SJSA1 (cell line): ENCODE data around the gene MBP. TPM values are rescaled to one million over a fixed set of nuclear protein-coding genes. Genes with fewer than 3 reads are reported as not detected.

Source experiments
- DNase-seq, 2 experiments: peaks; one replicate each; pipeline ENCODE4 v3.0.0-alpha.2; 2015 to 2020; ENCODE audit warnings: low spot score in 2 of 2, low read depth in 1 of 2
- H3K27ac ChIP-seq: fragments of 250-450 bp; sonication (Bioruptor Pico); 2 replicates; pipeline ENCODE4 v1.5.1; 2020; ENCODE audit warnings: mild to moderate bottlenecking, moderate library complexity
- H3K27me3 ChIP-seq: fragments of 250-450 bp; sonication (Bioruptor Pico); replicated peaks from 2 replicates; pipeline ENCODE4 v1.5.1; 2020; ENCODE audit warnings: mild to moderate bottlenecking, moderate library complexity
- H3K36me3 ChIP-seq: fragments of 250-450 bp; sonication (Bioruptor Pico); 2 replicates; pipeline ENCODE4 v1.5.1; 2020; ENCODE audit warnings: mild to moderate bottlenecking
- H3K4me1 ChIP-seq: fragments of 250-450 bp; sonication (Bioruptor Pico); replicated peaks from 2 replicates; pipeline ENCODE4 v1.6.1; 2021; ENCODE audit warnings: mild to moderate bottlenecking
- H3K4me3 ChIP-seq: fragments of 250-450 bp; sonication (Bioruptor Pico); 2 replicates; pipeline ENCODE4 v1.5.1; 2020; ENCODE audit warnings: mild to moderate bottlenecking
- H3K9me3 ChIP-seq: fragments of 250-450 bp; sonication (Bioruptor Pico); replicated peaks from 2 replicates; pipeline ENCODE4 v1.5.1; 2020; ENCODE audit warnings: mild to moderate bottlenecking
- total RNA-seq: library from RNA; depleted of rRNA; stranded (reverse); fragments of >200 nt; shearing (Covaris generic); gene quantifications from 2 replicates; pipeline ENCODE4 v1.2.3, GENCODE V29; 2014

Gene MBP
- total RNA-seq, 1 experiment from 2014 or later: not detected

DNA sequence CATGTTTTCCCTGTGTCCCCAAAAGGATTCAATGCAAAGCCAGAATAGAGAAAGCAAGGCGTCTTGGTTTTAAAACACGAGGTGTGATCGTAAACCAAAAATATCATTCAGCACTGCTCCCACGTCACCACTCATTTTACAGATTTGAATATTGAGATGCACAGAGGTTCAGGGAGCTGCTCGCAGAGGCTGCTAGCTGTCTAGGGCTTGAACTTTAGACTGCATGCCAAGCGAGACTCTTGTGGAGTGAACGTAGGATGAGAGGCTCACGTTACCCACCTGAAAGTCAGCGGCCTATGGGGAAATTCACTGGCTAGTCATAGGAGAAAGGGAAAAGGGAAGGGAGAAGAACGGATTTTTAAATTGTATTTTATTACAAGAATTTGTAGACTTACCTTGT, 130.1 kb downstream of the MBP start:
- Histone ChIP-seq H3K27me3 (peaks cover 22% of the 10 kb centered on the region; the same call in 1 of the 2 replicates), H3K4me1 (no peaks in the 10 kb centered on the region), H3K36me3 (no peaks in the 10 kb centered on the region)

DNA sequence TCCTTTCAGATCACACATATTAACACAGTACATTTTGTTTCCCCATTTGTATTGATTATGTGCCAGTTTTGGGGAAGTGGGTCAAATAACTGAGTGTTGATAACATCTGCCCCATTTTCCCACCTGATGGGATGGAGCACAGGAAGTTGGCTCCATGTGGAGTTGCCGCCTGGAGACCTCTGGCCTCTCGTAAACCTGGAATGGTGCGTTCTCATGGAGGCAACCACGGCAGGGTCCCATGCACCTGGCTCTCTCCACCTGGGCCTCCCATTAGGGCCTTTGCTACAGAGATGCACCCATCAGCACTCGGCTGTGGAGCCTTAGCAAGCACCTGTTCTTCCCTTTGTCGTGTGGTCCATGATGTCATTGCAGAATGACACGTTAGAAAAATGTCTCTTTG, 130.6 kb downstream of the MBP start:
- Histone ChIP-seq H3K9me3 (no peaks in the 10 kb centered on the region), H3K27me3 (peaks cover 22% of the 10 kb centered on the region; the same call in 1 of the 2 replicates), H3K4me1 (peaks cover 3% of the 10 kb centered on the region), H3K27ac (no peak overlapping the region), H3K4me3 (no peak overlapping the region), H3K36me3 (no peaks in the 10 kb centered on the region)
- no peak for DNase-seq

More for the DNA sequence above, 130.1 kb downstream of the MBP start:
- Histone ChIP-seq H3K27ac (no peak overlapping the region), H3K4me3 (no peak overlapping the region), H3K9me3 (no peaks in the 10 kb centered on the region)
- no peak for DNase-seq

DNA sequence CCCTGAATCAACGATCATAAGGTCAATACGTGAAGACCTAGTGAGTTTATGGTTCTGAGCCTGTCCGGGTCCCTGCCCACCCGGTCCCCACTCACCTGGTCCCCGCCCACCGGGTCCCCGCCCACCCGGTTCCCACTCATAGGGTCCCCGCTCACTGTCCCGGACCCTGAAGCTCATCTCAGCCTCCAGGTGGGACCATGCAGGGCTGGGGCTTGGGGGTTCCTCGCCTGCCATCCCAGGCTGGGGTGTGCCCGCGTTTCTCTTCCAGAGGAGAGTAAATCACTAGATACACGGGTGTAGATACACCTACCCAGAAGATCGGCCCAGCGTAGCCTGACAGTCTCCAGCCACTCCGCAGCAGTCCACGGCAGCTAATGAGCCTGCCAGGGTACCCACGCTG, 131.5 kb downstream of the MBP start:
- DNase-seq: no peak
- no peak overlapping the region for H3K27ac ChIP-seq
- no peak overlapping the region for H3K4me3 ChIP-seq
- no peaks in the 10 kb centered on the region for H3K36me3 ChIP-seq
- H3K4me1 ChIP-seq: peaks cover 12% of the 10 kb centered on the region
- H3K9me3 ChIP-seq: no peaks in the 10 kb centered on the region
- H3K27me3 ChIP-seq: peaks cover 22% of the 10 kb centered on the region; the same call in 1 of the 2 replicates

DNA sequence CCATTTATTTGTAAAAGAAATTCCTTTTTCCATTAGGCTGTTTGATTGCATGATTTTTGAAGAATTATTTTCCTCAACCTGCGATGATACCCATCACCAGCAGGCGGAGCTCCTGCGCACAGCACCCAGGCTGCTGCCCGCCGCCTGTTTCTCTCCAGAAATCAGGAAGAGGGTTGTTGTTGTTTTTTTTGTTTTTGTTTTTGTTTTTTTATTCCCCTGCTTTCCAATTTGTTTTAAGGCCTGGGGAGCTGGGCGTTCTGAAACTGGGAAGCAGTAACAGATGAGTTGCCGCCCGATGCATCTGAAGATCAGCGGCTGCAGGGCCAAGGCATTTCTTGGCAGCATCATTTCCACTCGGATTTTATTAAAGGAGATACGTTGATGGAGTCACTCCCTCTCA, 132.1 kb downstream of the MBP start:
- DNase-seq: peak in 1 of 2 experiments; percentile 42
- no peak overlapping the region for H3K4me3 ChIP-seq

DNA sequence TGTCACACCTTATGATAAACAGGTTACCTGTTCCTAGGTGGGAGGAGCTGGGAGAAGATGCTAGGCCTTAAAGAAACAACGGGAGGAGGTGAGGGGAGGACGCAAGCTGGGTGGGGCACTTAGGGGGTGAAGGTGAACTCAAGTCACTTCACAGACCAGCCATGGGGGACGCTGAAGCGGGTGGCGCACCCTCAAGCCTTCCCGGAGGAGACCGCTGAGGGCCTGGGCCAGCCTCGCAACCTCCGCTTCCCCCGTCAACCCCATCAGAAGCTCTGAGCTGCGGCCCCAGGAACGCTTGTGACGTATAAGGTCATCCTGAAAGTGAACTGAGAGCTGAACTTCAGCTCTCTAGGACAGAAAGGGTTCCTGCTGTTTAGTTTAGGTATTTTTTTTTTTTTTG, 133.5 kb downstream of the MBP start:
- no peak overlapping the region for H3K4me3 ChIP-seq
- H3K4me1 ChIP-seq: peaks cover 22% of the 10 kb centered on the region
- no peaks in the 10 kb centered on the region for H3K36me3 ChIP-seq
- no peaks in the 10 kb centered on the region for H3K9me3 ChIP-seq
- no peak overlapping the region for H3K27ac ChIP-seq
- DNase-seq: no peak
- H3K27me3 ChIP-seq: peaks cover 22% of the 10 kb centered on the region

More for the DNA sequence above, 132.1 kb downstream of the MBP start:
- Histone ChIP-seq H3K9me3 (no peaks in the 10 kb centered on the region), H3K27me3 (peaks cover 22% of the 10 kb centered on the region; the same call in 1 of the 2 replicates), H3K36me3 (no peaks in the 10 kb centered on the region), H3K27ac (no peak overlapping the region), H3K4me1 (peaks cover 17% of the 10 kb centered on the region)

DNA sequence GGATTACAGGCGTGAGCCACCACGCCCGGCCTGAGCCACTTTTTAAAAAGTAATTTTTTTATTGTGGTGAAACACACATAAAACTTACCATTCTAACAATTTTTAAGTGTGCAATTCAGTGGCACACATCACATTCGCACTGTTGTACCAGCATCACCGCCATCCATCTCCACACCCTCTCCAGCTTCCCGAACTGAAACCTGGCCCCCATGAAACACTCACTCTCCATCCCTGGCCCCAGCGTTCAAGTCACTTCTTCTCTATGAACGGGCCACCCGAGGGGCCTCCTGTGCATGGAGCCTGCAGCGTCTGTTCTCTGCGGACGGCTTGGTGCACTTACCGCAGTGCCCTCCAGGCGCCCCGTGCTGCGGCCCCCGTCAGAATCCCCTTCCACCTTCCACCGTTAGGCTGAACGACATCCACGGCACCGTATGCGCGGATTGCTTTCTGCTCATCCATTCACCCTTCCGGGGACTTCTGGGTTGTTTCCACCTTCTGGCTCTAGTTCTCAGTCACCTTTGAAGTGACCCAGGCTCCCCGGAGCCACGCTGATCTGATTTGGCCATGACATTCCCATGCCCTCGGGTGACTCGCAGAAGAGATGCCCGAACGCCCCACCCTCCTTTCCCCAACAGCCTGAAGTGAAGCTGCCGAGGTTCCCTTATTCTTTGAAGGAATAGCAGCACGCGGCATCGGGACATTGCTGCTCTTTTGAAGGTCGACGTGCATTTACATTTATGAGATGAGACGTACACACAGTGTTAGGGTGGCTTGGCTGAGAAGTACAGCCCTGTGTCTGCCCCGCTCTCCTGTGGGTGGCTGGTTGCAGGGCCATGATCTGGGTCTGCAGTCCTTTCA, 134.4 kb downstream of the MBP start:
- peaks cover 22% of the 10 kb centered on the region for H3K4me1 ChIP-seq
- no peak overlapping the region for H3K27ac ChIP-seq

DNA sequence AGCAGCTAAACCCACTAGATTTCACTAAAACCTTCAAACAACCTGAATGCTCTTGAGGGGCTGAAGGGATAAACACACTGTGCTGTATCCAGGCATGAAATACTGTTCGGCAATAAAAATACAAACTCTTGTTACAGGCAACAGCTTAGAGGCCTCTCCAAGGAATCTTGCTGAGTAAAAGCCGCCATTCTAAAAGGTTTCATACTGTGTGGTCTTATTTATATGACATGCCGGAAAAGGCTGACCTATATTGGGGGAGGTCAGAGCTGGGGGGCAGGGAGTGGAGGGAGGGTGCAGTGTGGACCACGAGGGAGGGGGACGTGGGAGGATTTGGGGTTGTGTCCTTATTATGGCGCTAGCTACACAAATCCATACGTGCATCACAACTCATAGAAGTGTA, 136.2 kb downstream of the MBP start:
- H3K4me1 ChIP-seq: peaks cover 22% of the 10 kb centered on the region
- H3K9me3 ChIP-seq: no peaks in the 10 kb centered on the region
- no peaks in the 10 kb centered on the region for H3K36me3 ChIP-seq
- peak overlapping the region; percentile 54 for H3K27ac ChIP-seq
- no peak for DNase-seq
- H3K4me3 ChIP-seq: no peak overlapping the region
- peaks cover 23% of the 10 kb centered on the region for H3K27me3 ChIP-seq

More for the DNA sequence above, 134.4 kb downstream of the MBP start:
- Histone ChIP-seq H3K9me3 (no peaks in the 10 kb centered on the region), H3K27me3 (peaks cover 19% of the 10 kb centered on the region), H3K36me3 (no peaks in the 10 kb centered on the region), H3K4me3 (no peak overlapping the region)
- no peak for DNase-seq

DNA sequence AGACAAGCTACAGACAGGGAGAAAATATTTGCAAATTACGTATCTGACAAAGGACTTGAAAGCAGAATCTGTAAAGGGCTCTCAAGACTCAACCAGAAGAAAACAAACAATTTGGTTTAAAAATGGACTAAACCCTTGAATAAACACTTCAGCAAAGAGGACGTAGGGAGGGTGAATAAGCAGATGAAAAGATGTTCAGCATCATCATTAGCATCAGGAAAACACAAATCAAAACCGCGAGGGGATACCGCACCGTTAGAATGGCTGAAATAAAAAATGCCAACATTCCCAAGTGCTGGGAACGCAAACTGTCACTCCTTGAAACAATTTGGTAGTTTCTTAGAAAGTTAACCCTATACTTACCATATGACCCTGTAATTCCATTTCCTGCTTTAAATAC, 136.7 kb downstream of the MBP start:
- peaks cover 22% of the 10 kb centered on the region for H3K4me1 ChIP-seq
- no peaks in the 10 kb centered on the region for H3K9me3 ChIP-seq
- peak overlapping the region; percentile 54 for H3K27ac ChIP-seq
- peak in 1 of 2 experiments; percentile 63 for DNase-seq
- no peaks in the 10 kb centered on the region for H3K36me3 ChIP-seq
- H3K27me3 ChIP-seq: peaks cover 23% of the 10 kb centered on the region
- H3K4me3 ChIP-seq: no peak overlapping the region

DNA sequence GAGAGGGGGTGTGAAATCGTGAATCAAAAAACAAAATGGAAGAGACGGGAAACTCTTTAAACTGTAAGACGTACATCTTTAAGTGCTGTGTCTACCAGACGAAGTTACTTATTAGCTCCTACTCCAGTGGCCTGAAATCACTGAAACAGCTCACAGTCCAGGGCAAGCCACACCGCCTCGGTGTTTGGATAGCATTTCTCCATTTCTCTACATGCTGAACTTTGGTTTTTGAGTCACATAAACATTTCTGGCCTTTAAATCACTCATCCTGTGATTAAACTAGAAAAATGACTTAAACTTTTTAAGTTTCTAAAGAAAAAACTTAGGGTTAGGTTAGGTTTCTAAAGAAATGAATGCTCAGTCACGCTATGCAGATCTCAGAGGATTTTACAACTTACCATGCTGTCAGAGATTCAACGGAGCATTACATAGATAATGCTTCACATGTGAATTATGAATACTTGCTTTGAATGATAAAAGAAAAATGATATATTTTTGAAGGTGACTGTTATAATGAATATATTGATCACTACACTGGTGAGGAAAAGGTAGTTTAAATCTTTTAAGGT, 138.4 kb downstream of the MBP start:
- no peak overlapping the region for H3K4me3 ChIP-seq
- peaks cover 22% of the 10 kb centered on the region for H3K4me1 ChIP-seq
- DNase-seq: no peak
- no peaks in the 10 kb centered on the region for H3K9me3 ChIP-seq
- H3K27me3 ChIP-seq: peaks cover 23% of the 10 kb centered on the region
- no peak overlapping the region for H3K27ac ChIP-seq
- H3K36me3 ChIP-seq: no peaks in the 10 kb centered on the region

DNA sequence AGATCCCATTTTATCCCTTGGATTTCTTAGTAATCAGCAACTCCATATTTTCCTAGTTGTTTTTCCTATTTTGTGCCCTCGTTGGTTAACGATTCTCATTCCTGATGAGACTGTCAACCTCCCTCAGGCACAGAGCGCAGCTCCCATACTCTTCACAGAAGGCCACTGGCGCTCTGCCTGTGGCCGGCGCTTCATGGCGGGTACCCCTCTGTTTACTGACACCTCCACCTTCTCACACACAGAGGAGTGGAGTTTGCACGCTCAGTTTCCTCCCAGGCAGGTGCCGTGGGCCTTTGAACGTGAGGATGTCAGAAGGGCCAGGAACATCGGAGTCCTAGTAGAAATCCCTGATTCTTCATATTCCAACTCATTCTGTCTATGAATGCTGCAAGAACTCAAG, 139.0 kb downstream of the MBP start:
- Histone ChIP-seq H3K27ac (no peak overlapping the region), H3K36me3 (no peaks in the 10 kb centered on the region), H3K4me3 (no peak overlapping the region), H3K9me3 (no peaks in the 10 kb centered on the region), H3K4me1 (peaks cover 22% of the 10 kb centered on the region), H3K27me3 (peaks cover 23% of the 10 kb centered on the region)
- no peak for DNase-seq

DNA sequence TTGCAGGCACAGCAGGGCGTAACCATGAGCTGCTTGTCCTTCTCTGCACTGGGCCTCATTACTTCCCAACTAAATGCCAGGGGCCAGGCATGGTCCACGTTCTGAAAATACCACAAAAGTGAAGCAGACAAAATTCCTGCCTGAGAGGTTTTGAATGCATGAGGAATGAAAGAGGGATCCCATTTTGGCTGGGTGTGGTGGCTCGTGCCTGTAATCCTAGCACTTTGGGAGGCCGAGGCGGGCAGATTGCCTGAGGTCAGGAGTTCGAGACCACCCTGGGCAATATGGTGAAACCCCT, 139.5 kb downstream of the MBP start:
- Histone ChIP-seq H3K9me3 (no peaks in the 10 kb centered on the region), H3K27ac (no peak overlapping the region), H3K4me1 (peaks cover 22% of the 10 kb centered on the region), H3K36me3 (no peaks in the 10 kb centered on the region), H3K27me3 (peaks cover 23% of the 10 kb centered on the region), H3K4me3 (no peak overlapping the region)
- no peak for DNase-seq

DNA sequence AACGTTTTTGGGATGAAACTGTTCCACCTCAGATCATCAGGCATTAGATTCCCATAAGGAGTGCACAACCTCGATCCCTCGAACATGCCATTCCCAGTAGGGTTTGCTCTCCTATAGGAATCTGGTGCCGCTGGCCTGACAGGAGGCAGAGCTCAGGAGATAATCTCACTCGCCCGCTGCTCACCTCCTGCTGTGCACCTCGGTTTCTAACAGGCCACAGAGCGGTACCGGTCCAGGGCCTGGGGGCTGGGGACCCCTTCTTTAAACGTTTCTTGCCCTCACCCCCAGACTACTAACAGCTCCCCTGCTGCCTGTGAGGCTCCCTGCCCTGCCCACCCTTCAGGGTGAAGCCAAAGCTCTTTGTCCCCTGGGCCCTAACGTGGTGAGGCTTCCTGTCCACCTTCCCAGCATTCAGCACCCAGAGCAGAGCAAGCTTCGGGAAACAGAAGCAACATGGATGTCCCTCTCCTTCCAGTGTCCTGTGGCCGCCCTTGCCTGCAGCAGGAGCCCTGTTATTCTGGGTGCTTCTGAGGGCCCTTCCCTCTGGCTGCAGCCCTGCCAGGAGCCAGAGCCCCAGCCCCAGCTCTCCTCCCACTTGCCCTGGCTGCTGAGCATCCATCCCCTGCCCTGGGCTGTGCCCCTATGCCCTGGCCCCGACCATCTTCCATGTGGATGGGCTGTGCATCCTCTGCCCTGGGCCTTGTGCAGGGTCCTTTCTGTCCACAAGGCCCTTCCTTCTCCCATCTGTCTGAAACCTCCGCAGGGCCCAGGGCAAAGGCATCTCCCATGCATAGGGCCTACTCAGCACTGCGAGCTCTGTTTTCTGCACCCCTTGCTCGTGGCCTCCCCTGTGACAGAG, 140.1 kb downstream of the MBP start:
- no peak overlapping the region for H3K4me3 ChIP-seq
- no peak for DNase-seq
- H3K36me3 ChIP-seq: no peaks in the 10 kb centered on the region
- H3K9me3 ChIP-seq: no peaks in the 10 kb centered on the region
- peaks cover 23% of the 10 kb centered on the region for H3K27me3 ChIP-seq
- no peak overlapping the region for H3K27ac ChIP-seq
- peaks cover 22% of the 10 kb centered on the region for H3K4me1 ChIP-seq

DNA sequence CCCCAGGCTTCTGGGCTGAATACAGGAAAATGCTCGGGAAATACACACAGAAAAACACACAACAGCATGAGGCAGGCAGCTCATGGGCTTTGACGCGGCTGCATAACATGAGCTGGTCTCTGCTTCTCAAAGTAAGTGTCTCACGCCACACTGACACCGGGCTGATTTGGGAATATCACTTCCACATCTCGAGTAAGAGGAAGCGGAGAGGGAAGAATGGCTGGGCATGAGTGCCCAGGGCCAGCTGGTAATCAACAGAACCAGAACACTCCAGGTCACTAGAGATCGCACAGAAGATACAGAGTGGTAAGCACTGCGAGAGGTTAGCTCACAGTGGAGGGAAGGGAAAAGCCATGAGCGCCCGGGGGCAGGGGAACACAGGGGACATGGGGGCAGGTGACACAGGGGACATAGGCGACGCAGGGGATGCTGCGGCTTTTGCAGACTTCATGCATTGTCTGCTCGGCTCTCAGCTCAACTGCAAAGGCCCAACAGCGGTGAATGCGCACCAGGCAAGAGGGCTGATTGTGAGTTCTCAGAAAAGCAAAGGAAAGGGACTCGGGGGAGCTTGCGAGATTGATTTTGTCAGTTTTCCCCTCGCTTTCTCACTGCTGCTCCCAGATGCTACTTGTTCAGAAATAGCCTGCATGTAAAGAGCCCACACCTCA, 141.4 kb downstream of the MBP start:
- Histone ChIP-seq H3K4me3 (no peak overlapping the region), H3K27ac (no peak overlapping the region), H3K27me3 (peaks cover 27% of the 10 kb centered on the region), H3K36me3 (no peaks in the 10 kb centered on the region), H3K4me1 (peaks cover 11% of the 10 kb centered on the region), H3K9me3 (no peaks in the 10 kb centered on the region)
- no peak for DNase-seq
